Measurements from ENCODE around the gene ZNF678.
A peak's percentile ranks its signal among the peaks of the same experiment; 100 is the strongest.

Gene ZNF678

GRCh38 chr1:227541129-227541528 lies 22.2 kb upstream of the ZNF678 start:
- no peak overlapping the region for H3K4me3 ChIP-seq
- no peak overlapping the region for H3K27ac ChIP-seq
- TF ChIP-seq CTCF (IDR thresholded peaks at IDR 0.05) = no peak
- DNase-seq (ENCODE audit: low spot score) = no peak

GRCh38 chr1:227541796-227542152 lies 21.6 kb upstream of the ZNF678 start:
- Histone ChIP-seq H3K27ac (peak overlapping the region; percentile 46 to 84), H3K4me3 (peak overlapping the region; percentile 88)
- no peak for DNase-seq (ENCODE audit: low spot score)
- no peak for TF ChIP-seq CTCF (IDR thresholded peaks at IDR 0.05)

GRCh38 chr1:227542153-227543120 lies 20.9 kb upstream of the ZNF678 start:
- Histone ChIP-seq H3K27ac (peak overlapping the region; percentile 46 to 84), H3K4me3 (peak overlapping the region; percentile 88)
- peak; percentile 96 for TF ChIP-seq CTCF (IDR thresholded peaks at IDR 0.05)
- DNase-seq (ENCODE audit: low spot score) = peak; percentile 90

- no peak overlapping the region for H3K27ac ChIP-seq
- peak overlapping the region; percentile 88 for H3K4me3 ChIP-seq
- no peak for TF ChIP-seq CTCF (IDR thresholded peaks at IDR 0.05)
- DNase-seq (ENCODE audit: low spot score) = no peak
Measured at GRCh38 chr1:227543283-227544066, 19.9 kb upstream of the ZNF678 start.

- DNase-seq (ENCODE audit: low spot score) = no peak
- Histone ChIP-seq H3K4me3 (no peak overlapping the region), H3K27ac (no peak overlapping the region)
- no peak for TF ChIP-seq CTCF (IDR thresholded peaks at IDR 0.05)
Measured at GRCh38 chr1:227544067-227545050, 19.0 kb upstream of the ZNF678 start.

- no peak overlapping the region for H3K27ac ChIP-seq
- no peak for TF ChIP-seq CTCF (IDR thresholded peaks at IDR 0.05)
- no peak for DNase-seq (ENCODE audit: low spot score)
- no peak overlapping the region for H3K4me3 ChIP-seq
Measured at GRCh38 chr1:227545361-227545760, 18.0 kb upstream of the ZNF678 start.

Data from coronary artery (tissue), 2 donors.